B cell (primary cell): Measurements from ENCODE around the gene CDK5RAP2. TPM values are rescaled to one million over a fixed set of nuclear protein-coding genes. Genes with fewer than 3 reads are reported as not detected.

ENCODE experiments used
- ATAC-seq: fragments of 200-7000 bp; cut with Tn5 transposase; one replicate; pipeline ENCODE4 v1.10.0; 2021; ENCODE audit warnings: low read depth, mild to moderate bottlenecking, moderate number of reproducible peaks, moderate library complexity
- CTCF ChIA-PET: fragments of 350-600 bp; sonication (Branson Sonifier 250); formaldehyde crosslinking; loops from one replicate; lab custom pipeline; 2021; ENCODE audit warnings: antibody characterized with exemption, inconsistent platforms; lab: Charles Lee
- POLR2A ChIA-PET: fragments of 350-600 bp; sonication (Branson Sonifier 250); formaldehyde crosslinking; loops from one replicate; lab custom pipeline; 2021; ENCODE audit warnings: antibody characterized with exemption; lab: Charles Lee
- DNase-seq: peaks from one replicate; pipeline ENCODE4 v3.0.0; 2013
- H2AFZ ChIP-seq: 2 replicates; pipeline ENCODE4 v1.6.1; 2012; ENCODE audit warnings: mild to moderate bottlenecking, low read depth, low read length; ENCODE audit not compliant: insufficient read depth, poor library complexity, severe bottlenecking
- H3K27ac ChIP-seq, 2 donors: 1 replicate in 1 of 2; 2 replicates in 1 of 2; pipeline ENCODE4 v1.5.1; 2012 to 2013; ENCODE audit warnings: low read length in 2 of 2, mild to moderate bottlenecking in 2 of 2, moderate library complexity in 1 of 2
- H3K27me3 ChIP-seq, 4 experiments: fragments of 200-600 bp in 1 of 4; sonication (generic) in 1 of 4; replicated peaks in 1 of 4; 1 replicate in 2 of 4; 2 replicates in 2 of 4; pipeline versions ENCODE4 v1.6.1 to v1.7.0; 2013 to 2016; ENCODE audit warnings: low read length in 3 of 4, mild to moderate bottlenecking in 2 of 4, mixed read lengths in 1 of 4, moderate library complexity in 1 of 4; ENCODE audit not compliant: insufficient read depth in 4 of 4, control insufficient read depth in 3 of 4; ENCODE audit errors: control extremely low read depth in 1 of 4
- H3K36me3 ChIP-seq, 2 experiments: replicated peaks in 1 of 2; 1 replicate in 1 of 2; 2 replicates in 1 of 2; pipeline versions ENCODE4 v1.6.1 to v1.7.1; 2013; ENCODE audit warnings: low read length in 1 of 2; ENCODE audit not compliant: insufficient read depth in 2 of 2, control insufficient read depth in 1 of 2; ENCODE audit errors: control extremely low read depth in 1 of 2, extremely low read depth in 1 of 2
- H3K4me1 ChIP-seq, 2 donors: fragments of 200-600 bp in 1 of 2; sonication (generic) in 1 of 2; 1 replicate in 1 of 2; 2 replicates in 1 of 2; pipeline versions ENCODE4 v1.5.1 to v1.6.1; 2013 to 2017; ENCODE audit warnings: low read length in 2 of 2; ENCODE audit not compliant: control insufficient read depth in 2 of 2, insufficient read depth in 2 of 2
- H3K4me2 ChIP-seq: replicated peaks from 2 replicates; pipeline ENCODE3; 2012; ENCODE audit warnings: mild to moderate bottlenecking, low read depth, low read length; ENCODE audit not compliant: poor library complexity, severe bottlenecking
- H3K4me3 ChIP-seq, 5 experiments: fragments of 200-600 bp in 1 of 5; sonication (generic) in 1 of 5; 1 replicate in 3 of 5; 2 replicates in 2 of 5; pipeline versions ENCODE4 v1.5.1 to v1.7.0; 2011 to 2016; ENCODE audit warnings: low read length in 4 of 5, mild to moderate bottlenecking in 4 of 5, low read depth in 2 of 5, control low read depth in 1 of 5, moderate library complexity in 1 of 5; ENCODE audit not compliant: insufficient read depth in 1 of 5; ENCODE audit errors: control extremely low read depth in 1 of 5, extremely low read depth in 1 of 5
- H3K79me2 ChIP-seq: fragments of 200-600 bp; sonication (generic); one replicate; pipeline ENCODE4 v1.6.0; 2016; ENCODE audit warnings: low read length; ENCODE audit not compliant: control insufficient read depth, insufficient read depth
- H3K9ac ChIP-seq: fragments of 200-600 bp; sonication (generic); 2 replicates; pipeline ENCODE4 v1.6.1; 2017; ENCODE audit warnings: mild to moderate bottlenecking, low read length, moderate library complexity
- H3K9me3 ChIP-seq, 3 donors: one replicate each; pipeline versions ENCODE4 v1.6.1 to v1.7.1; 2013; ENCODE audit warnings: low read length in 2 of 3; ENCODE audit not compliant: control insufficient read depth in 2 of 3, insufficient read depth in 1 of 3; ENCODE audit errors: control extremely low read depth in 1 of 3
- H4K20me1 ChIP-seq: 2 replicates; pipeline ENCODE4 v1.6.0; 2012; ENCODE audit warnings: mild to moderate bottlenecking, low read length; ENCODE audit not compliant: insufficient read depth, control insufficient read depth, poor library complexity, severe bottlenecking
- H3K27ac Mint-ChIP-seq: one replicate; pipeline ENCODE4 v1.8.0; 2021; ENCODE audit warnings: mixed read lengths
- H3K27me3 Mint-ChIP-seq: one replicate; pipeline ENCODE4 v1.8.0; 2021; ENCODE audit warnings: mixed read lengths
- H3K4me1 Mint-ChIP-seq: one replicate; pipeline ENCODE4 v1.8.0; 2021; ENCODE audit warnings: mixed read lengths
- H3K4me3 Mint-ChIP-seq: one replicate; pipeline ENCODE4 v1.8.0; 2021; ENCODE audit warnings: mixed read lengths
- H3K9me3 Mint-ChIP-seq: one replicate; pipeline ENCODE4 v1.8.0; 2022; ENCODE audit warnings: mixed read lengths; ENCODE audit not compliant: insufficient read depth
- CTCF ChIP-seq: fragments of 200-600 bp; IDR thresholded peaks from one replicate; pipeline ENCODE4 v1.8.0; 2022; ENCODE audit warnings: antibody characterized with exemption, mild to moderate bottlenecking
- EZH2 ChIP-seq: IDR thresholded peaks from 2 replicates; pipeline ENCODE4 v1.6.1; 2012; ENCODE audit warnings: borderline replicate concordance, low read depth, mild to moderate bottlenecking, moderate library complexity, low read length; ENCODE audit not compliant: insufficient read depth, poor library complexity, severe bottlenecking
- WGBS: methylation state at CpG from one replicate; pipeline ENCODE4 v1.1.5; 2013; ENCODE audit warnings: missing lambda C conversion rate; ENCODE audit not compliant: insufficient coverage; 5-methylcytosine and 5-hydroxymethylcytosine counted together
- intact Hi-C: fragments of 100-400 bp; cut with micrococcal nuclease; formaldehyde crosslinking; loops from one replicate; pipeline ENCODE4 v1.10.0; 2022
- polyA plus RNA-seq: library from polyadenylated mRNA; depleted of rRNA; stranded (reverse); fragments of >200 nt; gene quantifications from 2 replicates; pipeline ENCODE4 v1.2.3, GENCODE V29; 2012
- total RNA-seq, 2 donors: library from RNA; stranded (reverse); fragments of 120-200 nt in 1 of 2; gene quantifications; 1 replicate in 1 of 2; 2 replicates in 1 of 2; pipeline versions ENCODE4 v1.2.3 to v1.2.4, GENCODE V29; 2013 to 2022

Gene CDK5RAP2
- total and polyA plus RNA-seq, 2 donors (not counting 1 experiment from before 2014, with no cell fraction given): 31.3 to 122 TPM

GRCh38 chr9:120609636-120610035, 29.7 kb upstream of the CDK5RAP2 start:
- no peaks in the 10 kb centered on the region for H4K20me1 ChIP-seq
- no peak overlapping the region for H3K27ac ChIP-seq
- H3K36me3 ChIP-seq: peaks cover 0 to 10% of the 10 kb centered on the region in 2 experiments
- no peaks in the 10 kb centered on the region for H3K27me3 Mint-ChIP-seq
- H3K9ac ChIP-seq: no peak overlapping the region
- no peaks in the 10 kb centered on the region for H3K27me3 ChIP-seq
- H2AFZ ChIP-seq: no peak overlapping the region
- no peak overlapping the region for H3K4me2 ChIP-seq
- no peaks in the 10 kb centered on the region for H3K4me1 Mint-ChIP-seq
- no peaks in the 10 kb centered on the region for H3K4me1 ChIP-seq
- no peak for DNase-seq
- TF ChIP-seq EZH2 (no peak), CTCF (no peak)
- H3K27ac Mint-ChIP-seq: no peak overlapping the region
- no peaks in the 10 kb centered on the region for H3K9me3 Mint-ChIP-seq
- WGBS: no CpG with 5 or more reads among the region's 2 CpGs
- no peak for ATAC-seq
- ChIA-PET CTCF (interaction anchor here (1.0 kb wide), 1 partner anchor 10 kb away, joined by 5 read pairs; no protein-coding TSS in a partner anchor), POLR2A (no interaction called here)
- no peaks in the 10 kb centered on the region for H3K79me2 ChIP-seq
- no peaks in the 10 kb centered on the region for H3K9me3 ChIP-seq
- intact Hi-C loops: no loop called here
- H3K4me3 ChIP-seq: no peak overlapping the region
- no peak overlapping the region for H3K4me3 Mint-ChIP-seq

GRCh38 chr9:120608421-120608820, 28.5 kb upstream of the CDK5RAP2 start:
- no peak overlapping the region for H3K4me3 ChIP-seq
- no peak overlapping the region for H2AFZ ChIP-seq
- no peaks in the 10 kb centered on the region for H3K79me2 ChIP-seq
- Mint-ChIP-seq H3K27ac (no peak overlapping the region), H3K4me1 (no peaks in the 10 kb centered on the region), H3K4me3 (no peak overlapping the region), H3K27me3 (no peaks in the 10 kb centered on the region), H3K9me3 (no peaks in the 10 kb centered on the region)
- TF ChIP-seq CTCF: no peak
- TF ChIP-seq EZH2: no peak
- H3K4me2 ChIP-seq: no peak overlapping the region
- ChIA-PET POLR2A (no interaction called here), CTCF (no interaction called here)
- H3K4me1 ChIP-seq: no peaks in the 10 kb centered on the region
- no peaks in the 10 kb centered on the region for H3K27me3 ChIP-seq
- H3K9ac ChIP-seq: no peak overlapping the region
- intact Hi-C loops: no loop called here
- ATAC-seq (no peak), DNase-seq (no peak)
- no peak overlapping the region for H3K27ac ChIP-seq
- H3K9me3 ChIP-seq: no peaks in the 10 kb centered on the region
- peaks cover 0 to 11% of the 10 kb centered on the region in 2 experiments for H3K36me3 ChIP-seq
- no peaks in the 10 kb centered on the region for H4K20me1 ChIP-seq
